HCT116 (cell line): ENCODE data around the gene EXOC4.

Experiments
- CBX3 ChIP-seq: IDR thresholded peaks from 2 replicates; pipeline ENCODE4 v1.6.1; 2012; ENCODE audit warnings: low read depth
- CTCF ChIP-seq, 3 experiments: fragments of 200-600 bp in 1 of 3; sonication (generic) in 1 of 3; IDR thresholded peaks in 2 of 3; conservative IDR thresholded peaks in 1 of 3; 2 replicates each; pipeline ENCODE4 v1.5.1; 2012 to 2017; ENCODE audit warnings: low read depth in 2 of 3, low read length in 2 of 3, antibody characterized with exemption in 1 of 3, borderline replicate concordance in 1 of 3, control low read depth in 1 of 3, mild to moderate bottlenecking in 1 of 3, mixed read lengths in 1 of 3, mixed run types in 1 of 3, moderate library complexity in 1 of 3; ENCODE audit not compliant: insufficient read depth in 1 of 3
- EGR1 ChIP-seq: IDR thresholded peaks from 2 replicates; pipeline ENCODE4 v1.6.1; 2012; ENCODE audit warnings: low read depth
- ELF1 ChIP-seq: IDR thresholded peaks from 2 replicates; pipeline ENCODE4 v1.6.1; 2012; ENCODE audit warnings: low read depth, borderline replicate concordance
- EZH2 ChIP-seq: fragments of 200-600 bp; sonication (generic); IDR thresholded peaks from 2 replicates; pipeline ENCODE4 v1.6.1; 2017; ENCODE audit warnings: antibody characterized with exemption, mixed run types
- MAX ChIP-seq: IDR thresholded peaks from 2 replicates; pipeline ENCODE4 v1.6.1; 2012
- POLR2A ChIP-seq: IDR thresholded peaks from 2 replicates; pipeline ENCODE4 v1.7.0; 2011; ENCODE audit warnings: borderline replicate concordance; ENCODE audit not compliant: insufficient read depth, insufficient read length; ENCODE audit errors: extremely low read depth
- POLR2AphosphoS5 ChIP-seq: IDR thresholded peaks from 2 replicates; pipeline ENCODE4 v1.6.1; 2011; ENCODE audit warnings: mild to moderate bottlenecking, low read depth, low read length, moderate library complexity
- RAD21 ChIP-seq: IDR thresholded peaks from 2 replicates; pipeline ENCODE4 v1.6.1; 2012; ENCODE audit warnings: low read depth, mild to moderate bottlenecking
- REST ChIP-seq: IDR thresholded peaks from 2 replicates; pipeline ENCODE4 v1.6.1; 2012; ENCODE audit warnings: low read depth
- SIN3A ChIP-seq: IDR thresholded peaks from 2 replicates; pipeline ENCODE4 v1.6.1; 2012; ENCODE audit warnings: low read depth
- TCF7L2 ChIP-seq: IDR thresholded peaks from 2 replicates; pipeline ENCODE4 v1.7.0; 2011; ENCODE audit warnings: borderline replicate concordance, inconsistent platforms; ENCODE audit not compliant: insufficient read depth, insufficient read length; ENCODE audit errors: extremely low read depth
- ZNF274 ChIP-seq: fragments of 200-500 bp; sonication (Bioruptor generic); IDR thresholded peaks from 2 replicates; pipeline ENCODE4 v1.6.1; 2014; ENCODE audit warnings: mild to moderate bottlenecking, low read depth, low read length, inconsistent platforms

- no peak for TF ChIP-seq CTCF (IDR thresholded peaks at IDR 0.05 in 2 of 3, conservative IDR thresholded peaks at IDR 0.05 in 1 of 3; ENCODE audit: borderline replicate concordance in 1 of 3, insufficient read depth in 1 of 3, low read depth in 2 of 3, low read length in 2 of 3)
- no peak for TF ChIP-seq MAX
- TF ChIP-seq RAD21, result no peak
- TF ChIP-seq REST, result no peak
- TF ChIP-seq POLR2A, result no peak
- TF ChIP-seq ZNF274, result no peak
- TF ChIP-seq POLR2AphosphoS5, result no peak
- TF ChIP-seq TCF7L2, result no peak
- no peak for TF ChIP-seq EZH2
- TF ChIP-seq CBX3, result no peak
- no peak for TF ChIP-seq ELF1
- TF ChIP-seq SIN3A, result no peak
- TF ChIP-seq EGR1, result no peak
Observed at GRCh38 chr7:133315332-133316040, 62.6 kb downstream of the EXOC4 start.
